ENCODE data around the gene KLB. TPM values are rescaled to one million over a fixed set of nuclear protein-coding genes. Genes with fewer than 3 reads are reported as not detected.

Gene KLB
- total RNA-seq, 3 donors from 2014 or later = not detected

GRCh38 chr4:39466747-39467146, 60.0 kb downstream of the KLB start:
- Mint-ChIP-seq H3K4me3 (no peak overlapping the region), H3K27me3 (ENCODE audit: low read depth) (no peaks in the 10 kb centered on the region), H3K4me1 (ENCODE audit: low read depth) (peaks cover 4% of the 10 kb centered on the region), H3K36me3 (ENCODE audit: insufficient read depth) (peaks cover 15% of the 10 kb centered on the region), H3K9me3 (no peaks in the 10 kb centered on the region)
- no peak for ATAC-seq
- DNase-seq = no peak

GRCh38 chr4:39467464-39467863, 60.7 kb downstream of the KLB start:
- H3K36me3 Mint-ChIP-seq (ENCODE audit: insufficient read depth) = peaks cover 19% of the 10 kb centered on the region
- no peak overlapping the region for H3K4me3 Mint-ChIP-seq
- DNase-seq (no peak), ATAC-seq (no peak)
- no peaks in the 10 kb centered on the region for H3K27me3 Mint-ChIP-seq (ENCODE audit: low read depth)
- peaks cover 4% of the 10 kb centered on the region for H3K4me1 Mint-ChIP-seq (ENCODE audit: low read depth)
- H3K9me3 Mint-ChIP-seq = no peaks in the 10 kb centered on the region

- H3K36me3 Mint-ChIP-seq (ENCODE audit: insufficient read depth) = peaks cover 17% of the 10 kb centered on the region
- no peaks in the 10 kb centered on the region for H3K27me3 Mint-ChIP-seq (ENCODE audit: low read depth)
- ATAC-seq (peak; percentile 60 to 65), DNase-seq (no peak)
- H3K4me3 Mint-ChIP-seq = no peak overlapping the region
- no peaks in the 10 kb centered on the region for H3K9me3 Mint-ChIP-seq
- peaks cover 4% of the 10 kb centered on the region for H3K4me1 Mint-ChIP-seq (ENCODE audit: low read depth)
Observed at GRCh38 chr4:39469429-39470077, 62.8 kb downstream of the KLB start.

- Mint-ChIP-seq H3K27me3 (ENCODE audit: low read depth) (no peaks in the 10 kb centered on the region), H3K9me3 (no peaks in the 10 kb centered on the region), H3K4me1 (ENCODE audit: low read depth) (peaks cover 4% of the 10 kb centered on the region), H3K4me3 (no peak overlapping the region), H3K36me3 (ENCODE audit: insufficient read depth) (peaks cover 11% of the 10 kb centered on the region)
- no peak for DNase-seq
- no peak for ATAC-seq
Observed at GRCh38 chr4:39470402-39470801, 63.7 kb downstream of the KLB start.

- ATAC-seq (no peak), DNase-seq (no peak)
- Mint-ChIP-seq H3K27me3 (ENCODE audit: low read depth) (no peaks in the 10 kb centered on the region), H3K9me3 (no peaks in the 10 kb centered on the region), H3K4me3 (no peak overlapping the region), H3K36me3 (ENCODE audit: insufficient read depth) (peaks cover 12% of the 10 kb centered on the region), H3K4me1 (ENCODE audit: low read depth) (peaks cover 4% of the 10 kb centered on the region)
Observed at GRCh38 chr4:39472396-39472795, 65.7 kb downstream of the KLB start.

GRCh38 chr4:39476187-39476895, 69.6 kb downstream of the KLB start:
- DNase-seq (no peak), ATAC-seq (no peak)
- Mint-ChIP-seq H3K4me1 (ENCODE audit: low read depth) (no peaks in the 10 kb centered on the region), H3K36me3 (ENCODE audit: insufficient read depth) (peaks cover 12% of the 10 kb centered on the region), H3K9me3 (no peaks in the 10 kb centered on the region), H3K27me3 (ENCODE audit: low read depth) (no peaks in the 10 kb centered on the region), H3K4me3 (no peak overlapping the region)

GRCh38 chr4:39480251-39480650, 73.5 kb downstream of the KLB start:
- ATAC-seq (no peak), DNase-seq (no peak)
- H3K4me1 Mint-ChIP-seq (ENCODE audit: low read depth) = no peaks in the 10 kb centered on the region
- H3K36me3 Mint-ChIP-seq (ENCODE audit: insufficient read depth) = peaks cover 6% of the 10 kb centered on the region
- H3K4me3 Mint-ChIP-seq = no peak overlapping the region
- no peaks in the 10 kb centered on the region for H3K27me3 Mint-ChIP-seq (ENCODE audit: low read depth)
- H3K9me3 Mint-ChIP-seq = peaks cover 9% of the 10 kb centered on the region

- ATAC-seq = no peak
- DNase-seq = no peak
- Mint-ChIP-seq H3K4me3 (no peak overlapping the region), H3K9me3 (peaks cover 9% of the 10 kb centered on the region), H3K27me3 (ENCODE audit: low read depth) (no peaks in the 10 kb centered on the region), H3K4me1 (ENCODE audit: low read depth) (no peaks in the 10 kb centered on the region), H3K36me3 (ENCODE audit: insufficient read depth) (peaks cover 6% of the 10 kb centered on the region)
Observed at GRCh38 chr4:39480902-39481695, 74.4 kb downstream of the KLB start.

- ATAC-seq (no peak), DNase-seq (no peak)
- no peaks in the 10 kb centered on the region for H3K4me1 Mint-ChIP-seq (ENCODE audit: low read depth)
- no peak overlapping the region for H3K4me3 Mint-ChIP-seq
- peaks cover 9% of the 10 kb centered on the region for H3K9me3 Mint-ChIP-seq
- no peaks in the 10 kb centered on the region for H3K27me3 Mint-ChIP-seq (ENCODE audit: low read depth)
- no peaks in the 10 kb centered on the region for H3K36me3 Mint-ChIP-seq (ENCODE audit: insufficient read depth)
Observed at GRCh38 chr4:39484582-39485272, 78.0 kb downstream of the KLB start.

- ATAC-seq (no peak), DNase-seq (no peak)
- no peaks in the 10 kb centered on the region for H3K27me3 Mint-ChIP-seq (ENCODE audit: low read depth)
- H3K9me3 Mint-ChIP-seq = peaks cover 9% of the 10 kb centered on the region
- H3K36me3 Mint-ChIP-seq (ENCODE audit: insufficient read depth) = no peaks in the 10 kb centered on the region
- H3K4me3 Mint-ChIP-seq = no peak overlapping the region
- H3K4me1 Mint-ChIP-seq (ENCODE audit: low read depth) = no peaks in the 10 kb centered on the region
Observed at GRCh38 chr4:39486221-39486804, 79.6 kb downstream of the KLB start.

GRCh38 chr4:39490322-39490721, 83.6 kb downstream of the KLB start:
- DNase-seq = no peak
- Mint-ChIP-seq H3K36me3 (ENCODE audit: insufficient read depth) (no peaks in the 10 kb centered on the region), H3K9me3 (no peaks in the 10 kb centered on the region), H3K27me3 (ENCODE audit: low read depth) (no peaks in the 10 kb centered on the region), H3K4me1 (ENCODE audit: low read depth) (no peaks in the 10 kb centered on the region), H3K4me3 (no peak overlapping the region)
- no peak for ATAC-seq

- DNase-seq (no peak), ATAC-seq (no peak)
- Mint-ChIP-seq H3K36me3 (ENCODE audit: insufficient read depth) (peaks cover 1% of the 10 kb centered on the region), H3K27me3 (ENCODE audit: low read depth) (no peaks in the 10 kb centered on the region), H3K9me3 (no peaks in the 10 kb centered on the region), H3K4me1 (ENCODE audit: low read depth) (no peaks in the 10 kb centered on the region), H3K4me3 (no peak overlapping the region)
Observed at GRCh38 chr4:39494354-39494753, 87.6 kb downstream of the KLB start.

GRCh38 chr4:39495446-39496213, 88.9 kb downstream of the KLB start:
- peaks cover 4% of the 10 kb centered on the region for H3K36me3 Mint-ChIP-seq (ENCODE audit: insufficient read depth)
- ATAC-seq (no peak), DNase-seq (no peak)
- H3K4me1 Mint-ChIP-seq (ENCODE audit: low read depth) = no peaks in the 10 kb centered on the region
- no peaks in the 10 kb centered on the region for H3K27me3 Mint-ChIP-seq (ENCODE audit: low read depth)
- no peaks in the 10 kb centered on the region for H3K9me3 Mint-ChIP-seq
- no peak overlapping the region for H3K4me3 Mint-ChIP-seq

All from activated T-cell treated with anti-CD3 and anti-CD28 coated beads, Interleukin-2, amount 50 U/mL, for 4 hours (primary cell).